Uterus (tissue), 4 donors: ENCODE data around the gene UBR7. TPM values are rescaled to one million over a fixed set of nuclear protein-coding genes. Genes with fewer than 3 reads are reported as not detected.

ENCODE experiments used
- DNase-seq, 2 donors: peaks; one replicate each; pipeline ENCODE4 v3.0.0-alpha.2; 2019 to 2020
- H3K27ac ChIP-seq, 2 donors: fragments of 200-600 bp; sonication (generic); 1 replicate in 1 of 2; 2 replicates in 1 of 2; pipeline ENCODE4 v1.5.1; 2016 to 2018
- H3K27me3 ChIP-seq, 2 donors: fragments of 200-600 bp; sonication (generic); one replicate each; pipeline ENCODE4 v1.5.1; 2018 to 2019; ENCODE audit warnings: control low read depth in 1 of 2
- H3K36me3 ChIP-seq, 2 donors: fragments of 200-600 bp; sonication (generic); one replicate each; pipeline ENCODE4 v1.5.1; 2019; ENCODE audit warnings: control low read depth in 1 of 2
- H3K4me1 ChIP-seq, 2 donors: fragments of 200-600 bp; sonication (generic); one replicate each; pipeline ENCODE4 v1.5.1; 2018 to 2019; ENCODE audit warnings: control low read depth in 1 of 2
- H3K4me3 ChIP-seq, 2 donors: fragments of 200-600 bp; sonication (generic); 1 replicate in 1 of 2; 2 replicates in 1 of 2; pipeline ENCODE4 v1.5.1; 2018 to 2019; ENCODE audit warnings: mild to moderate bottlenecking in 1 of 2
- H3K9me3 ChIP-seq, 2 donors: fragments of 200-600 bp; sonication (generic); one replicate each; pipeline ENCODE4 v1.5.1; 2019; ENCODE audit warnings: control low read depth in 1 of 2
- CTCF ChIP-seq, 4 experiments: fragments of 200-600 bp in 2 of 4; fragments of 450-650 bp in 2 of 4; sonication (generic) in 2 of 4; IDR thresholded peaks; one replicate each; pipeline ENCODE4 v1.5.1; 2016 to 2019; ENCODE audit warnings: antibody characterized with exemption in 4 of 4, mild to moderate bottlenecking in 2 of 4, moderate library complexity in 1 of 4
- POLR2A ChIP-seq, 2 donors: fragments of 450-650 bp; IDR thresholded peaks; one replicate each; pipeline ENCODE4 v1.6.1; 2016; ENCODE audit warnings: antibody characterized with exemption in 2 of 2, mild to moderate bottlenecking in 1 of 2, moderate library complexity in 1 of 2
- intact Hi-C: fragments of 100-400 bp; cut with DNase I; formaldehyde crosslinking; loops from one replicate; pipeline ENCODE4 v1.15.1; 2023; ENCODE audit warnings: low total_unique reads
- total RNA-seq, 4 donors: library from RNA; depleted of rRNA in 3 of 4; stranded (reverse); fragments of >200 nt in 3 of 4; gene quantifications; one replicate each; pipeline versions ENCODE4 v1.1.0 to v1.2.4, GENCODE V29; 2014 to 2023
- donor health status: DM: yes; HTN: yes; CAD: no.

The UBR7 gene
- total RNA-seq, 4 donors from 2014 or later: 15.6 to 55.2 (median 33.1) TPM

- no peaks in the 10 kb centered on the region for H3K27me3 ChIP-seq
- no peak overlapping the region for H3K4me3 ChIP-seq
- intact Hi-C loops: no loop called here
- no peaks in the 10 kb centered on the region for H3K9me3 ChIP-seq
- H3K36me3 ChIP-seq: no peaks in the 10 kb centered on the region
- no peak for DNase-seq
- no peaks in the 10 kb centered on the region for H3K4me1 ChIP-seq
- H3K27ac ChIP-seq: no peak overlapping the region
- TF ChIP-seq CTCF (IDR thresholded peaks at IDR 0.05): no peak
- TF ChIP-seq POLR2A (IDR thresholded peaks at IDR 0.05): no peak
Observed at GRCh38 chr14:93186466-93186865, 20.6 kb upstream of the UBR7 start.

GRCh38 chr14:93186956-93187355, 20.1 kb upstream of the UBR7 start:
- intact Hi-C loops: no loop called here
- H3K4me1 ChIP-seq: no peaks in the 10 kb centered on the region
- DNase-seq: no peak
- TF ChIP-seq CTCF (IDR thresholded peaks at IDR 0.05) (no peak), POLR2A (IDR thresholded peaks at IDR 0.05) (no peak)
- H3K27me3 ChIP-seq: no peaks in the 10 kb centered on the region
- H3K36me3 ChIP-seq: no peaks in the 10 kb centered on the region
- H3K27ac ChIP-seq: no peak overlapping the region
- H3K9me3 ChIP-seq: no peaks in the 10 kb centered on the region
- H3K4me3 ChIP-seq: no peak overlapping the region

- no peaks in the 10 kb centered on the region for H3K36me3 ChIP-seq
- H3K27ac ChIP-seq: no peak overlapping the region
- no peak for TF ChIP-seq POLR2A (IDR thresholded peaks at IDR 0.05)
- no peak for TF ChIP-seq CTCF (IDR thresholded peaks at IDR 0.05)
- H3K4me1 ChIP-seq: no peaks in the 10 kb centered on the region
- H3K27me3 ChIP-seq: no peaks in the 10 kb centered on the region
- no peak for DNase-seq
- intact Hi-C loops: no loop called here
- no peaks in the 10 kb centered on the region for H3K9me3 ChIP-seq
- no peak overlapping the region for H3K4me3 ChIP-seq
Observed at GRCh38 chr14:93195316-93195999, 11.6 kb upstream of the UBR7 start.

GRCh38 chr14:93199031-93199430, 8.0 kb upstream of the UBR7 start:
- no peak for DNase-seq
- H3K36me3 ChIP-seq: no peaks in the 10 kb centered on the region
- no peak overlapping the region for H3K4me3 ChIP-seq

More at GRCh38 chr14:93199031-93199430, 8.0 kb upstream of the UBR7 start:
- Histone ChIP-seq H3K4me1 (no peaks in the 10 kb centered on the region), H3K27ac (no peak overlapping the region), H3K9me3 (no peaks in the 10 kb centered on the region), H3K27me3 (no peaks in the 10 kb centered on the region)
- intact Hi-C loops: no loop called here
- no peak for TF ChIP-seq POLR2A (IDR thresholded peaks at IDR 0.05)
- no peak for TF ChIP-seq CTCF (IDR thresholded peaks at IDR 0.05)
